ENCODE results near the gene OTOP2.
A peak's percentile ranks its signal among the peaks of the same experiment; 100 is the strongest.
"Not testable (repeated sequence)": the region's sequence is repeated elsewhere in the genome, so short reads cannot be mapped to it uniquely, and the experiment has no call there.

OTOP2 gene

GRCh38 chr17:74901353-74902135 lies 22.5 kb upstream of the OTOP2 start:
- no peak for DNase-seq

GRCh38 chr17:74903034-74903433 lies 21.0 kb upstream of the OTOP2 start:
- no peak for DNase-seq

GRCh38 chr17:74903671-74904070 lies 20.4 kb upstream of the OTOP2 start:
- no peak for DNase-seq

- no peak for DNase-seq
Observed at GRCh38 chr17:74904687-74905409, 19.2 kb upstream of the OTOP2 start.

- not testable (repeated sequence) for DNase-seq
Observed at GRCh38 chr17:74906214-74906793, 17.8 kb upstream of the OTOP2 start.

GRCh38 chr17:74907012-74907411 lies 17.1 kb upstream of the OTOP2 start:
- DNase-seq: no peak

GRCh38 chr17:74909097-74909496 lies 15.0 kb upstream of the OTOP2 start:
- not testable (repeated sequence) for DNase-seq

- not testable (repeated sequence) for DNase-seq
Observed at GRCh38 chr17:74911423-74911822, 12.7 kb upstream of the OTOP2 start.

GRCh38 chr17:74916136-74916850 lies 7.8 kb upstream of the OTOP2 start:
- no peak for DNase-seq

- no peak for DNase-seq
Observed at GRCh38 chr17:74916851-74917199, 7.2 kb upstream of the OTOP2 start.

GRCh38 chr17:74917430-74917829 lies 6.6 kb upstream of the OTOP2 start:
- DNase-seq: no peak

- no peak for DNase-seq
Observed at GRCh38 chr17:74918906-74919305, 5.2 kb upstream of the OTOP2 start.

- DNase-seq: no peak
Observed at GRCh38 chr17:74919440-74920305, 4.4 kb upstream of the OTOP2 start.

- DNase-seq: no peak
Observed at GRCh38 chr17:74920306-74920620, 3.8 kb upstream of the OTOP2 start.

- DNase-seq: no peak
Observed at GRCh38 chr17:74920642-74921025, 3.4 kb upstream of the OTOP2 start.

- no peak for DNase-seq
Observed at GRCh38 chr17:74921026-74921681, 2.9 kb upstream of the OTOP2 start.

GRCh38 chr17:74921769-74922168 lies 2.3 kb upstream of the OTOP2 start:
- no peak for DNase-seq

GRCh38 chr17:74922172-74922571 lies 1.9 kb upstream of the OTOP2 start:
- DNase-seq: no peak

GRCh38 chr17:74922694-74923537 lies 1.2 kb upstream of the OTOP2 start, which contains the start of gene USH1G:
Gene USH1G (minus strand): TSS chr17:74923255. CDS start chr17:74923073, 182 bp downstream.
- peak; percentile 15 for DNase-seq

GRCh38 chr17:74923538-74924249 lies 379 bp upstream of the OTOP2 start:
- DNase-seq: peak; percentile 75

Data from T-helper 9 cell (primary cell).